Measurements from ENCODE around the gene SLITRK2. TPM values are rescaled to one million over a fixed set of nuclear protein-coding genes. Genes with fewer than 3 reads are reported as not detected.

The SLITRK2 gene
- total RNA-seq, 1 experiment from 2014 or later = 0.07 TPM

GRCh38 chrX:145843146-145843904 is 25.7 kb downstream of the SLITRK2 start:
- ATAC-seq (no peak), DNase-seq (no peak)
- no peaks in the 10 kb centered on the region for H3K9me2 ChIP-seq (replicated peaks; ENCODE audit: low read length)
- TF ChIP-seq EZH2phosphoT487 (IDR thresholded peaks at IDR 0.05; ENCODE audit: borderline replicate concordance, low read length) = no peak
- H3K36me3 ChIP-seq (ENCODE audit: low read depth, low read length) = no peaks in the 10 kb centered on the region
- H3K79me2 ChIP-seq (ENCODE audit: low read length) = no peaks in the 10 kb centered on the region
- H4K20me1 ChIP-seq (ENCODE audit: low read length) = no peaks in the 10 kb centered on the region
- no peaks in the 10 kb centered on the region for H3F3A ChIP-seq (ENCODE audit: low read length, unreplicated experiment)
- ChIA-PET POLR2A (ENCODE audit: unreplicated experiment) (no interaction called here), CTCF (no interaction called here)
- intact Hi-C loops (cut with micrococcal nuclease) = no loop called here
- H3K9me3 ChIP-seq (ENCODE audit: low read length) = no peaks in the 10 kb centered on the region
- H2AFZ ChIP-seq (ENCODE audit: low read length) = no peak overlapping the region
- no peak overlapping the region for H3K4me3 ChIP-seq (ENCODE audit: low read length)
- H3K4me2 ChIP-seq (ENCODE audit: low read length) = no peak overlapping the region
- no peaks in the 10 kb centered on the region for H3K27me3 ChIP-seq (ENCODE audit: low read length)
- no peak overlapping the region for H3K27ac ChIP-seq (ENCODE audit: low read length)
- BruUV-seq (replicated peaks) = no TSS peak
- H3K4me1 ChIP-seq (ENCODE audit: insufficient read depth, low read length) = no peaks in the 10 kb centered on the region
- no peak overlapping the region for H3K9ac ChIP-seq (ENCODE audit: low read length)

GRCh38 chrX:145844886-145845285 is 27.3 kb downstream of the SLITRK2 start:
- Histone ChIP-seq H3F3A (ENCODE audit: low read length, unreplicated experiment) (no peaks in the 10 kb centered on the region), H3K4me2 (ENCODE audit: low read length) (no peak overlapping the region), H3K27ac (ENCODE audit: low read length) (no peak overlapping the region), H3K4me1 (ENCODE audit: insufficient read depth, low read length) (no peaks in the 10 kb centered on the region), H3K9me3 (ENCODE audit: low read length) (no peaks in the 10 kb centered on the region), H4K20me1 (ENCODE audit: low read length) (no peaks in the 10 kb centered on the region), H2AFZ (ENCODE audit: low read length) (no peak overlapping the region), H3K27me3 (ENCODE audit: low read length) (no peaks in the 10 kb centered on the region), H3K36me3 (ENCODE audit: low read depth, low read length) (no peaks in the 10 kb centered on the region), H3K9ac (ENCODE audit: low read length) (no peak overlapping the region), H3K9me2 (replicated peaks; ENCODE audit: low read length) (no peaks in the 10 kb centered on the region), H3K79me2 (ENCODE audit: low read length) (no peaks in the 10 kb centered on the region), H3K4me3 (ENCODE audit: low read length) (no peak overlapping the region)
- ChIA-PET CTCF (no interaction called here), POLR2A (ENCODE audit: unreplicated experiment) (no interaction called here)
- intact Hi-C loops (cut with micrococcal nuclease) = no loop called here
- BruUV-seq (replicated peaks) = no TSS peak
- TF ChIP-seq EZH2phosphoT487 (IDR thresholded peaks at IDR 0.05; ENCODE audit: borderline replicate concordance, low read length) (no peak), CTCF (conservative IDR thresholded peaks at IDR 0.05; ENCODE audit: low read depth, low read length) (no peak), EZH2 (IDR thresholded peaks at IDR 0.05; ENCODE audit: low read length, unreplicated experiment) (no peak)
- ATAC-seq (no peak), DNase-seq (no peak)

GRCh38 chrX:145848448-145848847 is 30.8 kb downstream of the SLITRK2 start:
- no peaks in the 10 kb centered on the region for H3K36me3 ChIP-seq (ENCODE audit: low read depth, low read length)
- H4K20me1 ChIP-seq (ENCODE audit: low read length) = no peaks in the 10 kb centered on the region
- H3K4me3 ChIP-seq (ENCODE audit: low read length) = no peak overlapping the region
- BruUV-seq (replicated peaks) = no TSS peak
- no peaks in the 10 kb centered on the region for H3K9me2 ChIP-seq (replicated peaks; ENCODE audit: low read length)
- no peak overlapping the region for H3K27ac ChIP-seq (ENCODE audit: low read length)
- DNase-seq (no peak), ATAC-seq (no peak)
- CTCF ChIA-PET = no interaction called here
- no peaks in the 10 kb centered on the region for H3K79me2 ChIP-seq (ENCODE audit: low read length)
- H2AFZ ChIP-seq (ENCODE audit: low read length) = no peak overlapping the region
- no peaks in the 10 kb centered on the region for H3F3A ChIP-seq (ENCODE audit: low read length, unreplicated experiment)
- TF ChIP-seq CTCF (conservative IDR thresholded peaks at IDR 0.05; ENCODE audit: low read depth, low read length) = no peak
- TF ChIP-seq EZH2 (IDR thresholded peaks at IDR 0.05; ENCODE audit: low read length, unreplicated experiment) = no peak
- TF ChIP-seq EZH2phosphoT487 (IDR thresholded peaks at IDR 0.05; ENCODE audit: borderline replicate concordance, low read length) = no peak
- H3K27me3 ChIP-seq (ENCODE audit: low read length) = no peaks in the 10 kb centered on the region
- no peak overlapping the region for H3K9ac ChIP-seq (ENCODE audit: low read length)
- H3K4me2 ChIP-seq (ENCODE audit: low read length) = no peak overlapping the region
- intact Hi-C loops (cut with micrococcal nuclease) = no loop called here
- POLR2A ChIA-PET (ENCODE audit: unreplicated experiment) = no interaction called here
- H3K9me3 ChIP-seq (ENCODE audit: low read length) = no peaks in the 10 kb centered on the region
- no peaks in the 10 kb centered on the region for H3K4me1 ChIP-seq (ENCODE audit: insufficient read depth, low read length)
